Spinal cord (tissue), 10 donors: Measurements from ENCODE around the gene NOP10. TPM values are rescaled to one million over a fixed set of nuclear protein-coding genes. Genes with fewer than 3 reads are reported as not detected.

Experiments used
- DNase-seq, 6 donors: peaks; one replicate each; pipeline versions ENCODE4 v3.0.0 to v3.0.0-alpha.2; 2013 to 2015; ENCODE audit warnings: low spot score in 6 of 6, low read depth in 4 of 6
- H3K27ac ChIP-seq: one replicate; pipeline ENCODE4 v1.5.1; 2013; ENCODE audit warnings: low read depth, low read length, control low read depth
- H3K27me3 ChIP-seq: one replicate; pipeline ENCODE4 v1.6.1; 2013; ENCODE audit warnings: low read length; ENCODE audit not compliant: control insufficient read depth, insufficient read depth
- H3K36me3 ChIP-seq: one replicate; pipeline ENCODE4 v1.6.1; 2013; ENCODE audit warnings: low read length; ENCODE audit not compliant: control insufficient read depth, insufficient read depth
- H3K4me1 ChIP-seq: one replicate; pipeline ENCODE4 v1.6.1; 2013; ENCODE audit warnings: low read length; ENCODE audit not compliant: control insufficient read depth, insufficient read depth
- H3K4me3 ChIP-seq: one replicate; pipeline ENCODE4 v1.5.1; 2013; ENCODE audit warnings: low read depth, low read length, control low read depth
- H3K9me3 ChIP-seq: one replicate; pipeline ENCODE4 v1.6.1; 2013; ENCODE audit warnings: low read length; ENCODE audit not compliant: control insufficient read depth, insufficient read depth
- WGBS: methylation state at CpG from one replicate; pipeline ENCODE4 v1.1.5; 2013; ENCODE audit warnings: missing lambda C conversion rate; ENCODE audit not compliant: insufficient coverage; 5-methylcytosine and 5-hydroxymethylcytosine counted together
- polyA plus RNA-seq, 2 donors: library from polyadenylated mRNA; unstranded; fragments of 120-200 nt; gene quantifications; one replicate each; pipeline ENCODE4 v1.2.1, GENCODE V29; 2013; ENCODE audit not compliant: insufficient read length in 2 of 2
- total RNA-seq, 2 donors: library from RNA; depleted of rRNA in 1 of 2; stranded (reverse); fragments of 120-200 nt in 1 of 2; fragments of >200 nt in 1 of 2; gene quantifications; one replicate each; pipeline versions ENCODE4 v1.2.3 to v1.2.4, GENCODE V29; 2013 to 2014
- donor health status: healthy.

Gene NOP10
- total and polyA plus RNA-seq, 4 donors = 71.7 to 177 (median 116) TPM

DNA sequence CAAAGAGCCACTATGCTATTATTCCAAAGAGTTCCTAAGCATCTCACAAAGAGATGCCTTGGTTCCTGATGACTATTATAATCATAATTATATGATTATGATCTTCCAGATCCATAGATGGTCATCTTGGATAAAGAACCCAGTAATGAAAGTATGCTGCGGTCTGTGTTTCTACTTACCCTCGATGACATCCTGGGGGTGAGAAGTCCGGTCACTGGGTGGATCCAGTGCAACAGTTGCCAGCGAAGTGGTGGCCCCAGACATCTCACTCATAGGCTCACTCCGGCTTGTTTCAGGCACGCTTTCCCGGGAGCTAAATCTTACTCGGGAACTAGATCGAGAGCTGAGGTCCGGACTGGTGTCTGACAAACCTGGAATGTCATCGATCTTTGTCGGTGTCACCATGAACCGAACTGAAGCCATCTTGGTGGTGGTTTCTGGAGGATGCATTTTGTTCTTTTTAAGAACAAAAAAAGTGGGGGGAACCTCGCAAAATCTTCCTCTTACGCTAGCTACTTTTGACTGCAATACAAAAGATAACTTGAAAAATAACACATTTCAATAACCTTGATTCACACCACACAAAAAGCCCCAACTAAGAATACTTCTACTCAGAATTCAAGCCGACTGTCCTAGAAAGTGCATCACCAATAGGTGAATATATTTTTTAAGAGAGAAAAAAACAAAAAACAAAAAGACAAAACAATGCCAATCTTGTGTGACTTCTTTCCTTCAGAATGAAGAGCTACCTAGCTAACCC lies 6.5 kb downstream of the NOP10 start:
- no peak for DNase-seq
- H3K36me3 ChIP-seq = peaks cover 14% of the 10 kb centered on the region
- WGBS = 88% methylated on average over 11 of the region's 16 CpGs
- peaks cover 17% of the 10 kb centered on the region for H3K4me1 ChIP-seq
- peak overlapping the region; percentile 84 for H3K4me3 ChIP-seq
- no peaks in the 10 kb centered on the region for H3K27me3 ChIP-seq
- H3K9me3 ChIP-seq = no peaks in the 10 kb centered on the region
- no peak overlapping the region for H3K27ac ChIP-seq

DNA sequence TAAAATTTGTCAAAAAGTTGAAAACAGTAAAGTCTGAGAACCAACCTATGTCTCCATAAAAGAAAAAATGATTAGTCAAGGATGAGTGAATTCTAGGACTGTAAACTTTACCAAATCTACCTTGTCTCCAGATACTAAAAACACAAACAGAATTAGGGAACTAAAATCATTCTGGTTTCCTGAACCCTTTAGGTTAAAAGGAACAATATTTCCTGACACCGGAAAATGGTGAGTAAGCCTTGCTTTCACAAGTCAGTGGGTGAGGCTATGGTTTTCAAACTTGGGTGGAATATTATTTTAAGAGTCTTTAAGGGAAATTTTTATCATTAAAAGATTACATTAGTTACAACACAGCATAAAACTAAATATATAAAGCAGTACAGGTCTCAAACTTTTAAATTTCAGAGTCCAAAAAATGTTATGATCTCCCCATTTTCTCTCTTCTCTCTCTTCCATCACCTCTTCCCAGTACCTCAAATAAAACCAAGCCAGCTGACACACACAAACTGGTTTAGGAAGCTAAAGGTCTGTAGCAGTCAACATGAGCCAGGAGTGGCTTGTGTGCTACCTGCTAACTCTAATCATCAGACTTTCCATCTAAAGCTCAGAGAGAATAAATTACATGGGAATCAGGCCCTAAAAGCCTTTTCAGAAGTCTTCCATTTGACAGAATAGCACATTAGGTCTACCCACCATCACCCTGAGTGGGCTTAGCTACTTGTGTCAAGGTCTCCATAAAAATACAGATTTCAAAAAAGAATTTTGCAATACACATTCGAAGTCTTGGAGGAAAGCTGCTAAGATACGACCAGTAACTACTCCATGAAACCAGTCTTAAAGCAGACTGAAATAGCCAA lies 7.5 kb downstream of the NOP10 start:
- Histone ChIP-seq H3K4me1 (peaks cover 17% of the 10 kb centered on the region), H3K27me3 (no peaks in the 10 kb centered on the region), H3K27ac (no peak overlapping the region), H3K36me3 (peaks cover 7% of the 10 kb centered on the region), H3K9me3 (no peaks in the 10 kb centered on the region), H3K4me3 (no peak overlapping the region)
- no peak for DNase-seq
- 92% methylated on average over 2 of the region's 3 CpGs for WGBS

DNA sequence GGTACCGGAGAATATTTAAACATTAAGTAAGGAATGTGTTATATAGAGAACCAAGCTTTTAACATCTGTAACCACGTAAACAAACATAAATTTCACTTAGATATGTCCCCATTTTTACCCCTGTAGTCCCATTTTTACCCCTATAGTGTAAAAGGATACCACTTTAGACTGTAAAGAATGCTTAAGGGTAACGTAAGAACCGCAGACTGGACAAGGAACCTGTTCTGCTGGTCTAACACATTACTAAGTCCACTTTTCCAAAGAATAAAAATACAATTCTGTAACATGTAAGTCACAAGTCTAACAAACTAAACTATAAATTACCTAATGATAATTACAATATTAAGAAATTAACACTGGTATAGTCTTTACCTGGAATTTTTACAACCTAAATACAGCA lies 8.3 kb downstream of the NOP10 start:
- Histone ChIP-seq H3K9me3 (no peaks in the 10 kb centered on the region), H3K4me3 (no peak overlapping the region), H3K4me1 (peaks cover 17% of the 10 kb centered on the region), H3K27me3 (no peaks in the 10 kb centered on the region), H3K36me3 (peaks cover 3% of the 10 kb centered on the region), H3K27ac (no peak overlapping the region)
- WGBS = no CpG with 5 or more reads among the region's 4 CpGs
- no peak for DNase-seq

DNA sequence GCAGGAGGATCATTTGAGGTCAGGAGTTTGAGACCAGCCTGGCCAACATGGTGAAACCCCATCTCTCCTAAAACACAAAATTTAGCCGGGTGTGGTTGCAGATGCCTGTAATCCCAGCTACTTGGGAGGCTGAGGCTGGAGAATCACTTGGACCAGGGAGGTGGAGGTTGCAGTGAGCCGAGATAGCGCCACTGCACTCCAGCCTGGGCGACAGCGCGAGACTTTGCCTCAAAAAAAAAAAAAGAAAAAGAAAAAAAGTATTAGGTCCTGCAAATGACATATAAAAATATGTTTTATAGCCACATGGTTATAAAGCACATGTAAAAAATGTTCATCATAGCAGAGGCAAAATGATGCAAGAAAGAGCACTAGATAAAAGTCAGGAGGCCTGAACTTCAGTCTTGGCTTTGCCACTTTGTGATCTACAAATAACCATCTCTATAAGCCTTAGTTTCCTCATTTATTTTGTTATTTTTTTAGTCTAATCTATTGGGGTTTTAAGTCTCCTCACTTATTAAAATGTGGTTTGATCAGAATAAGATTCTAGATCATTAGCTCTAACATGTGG lies 10.3 kb downstream of the NOP10 start:
- Histone ChIP-seq H3K27me3 (no peaks in the 10 kb centered on the region), H3K27ac (no peak overlapping the region), H3K4me3 (no peak overlapping the region), H3K9me3 (no peaks in the 10 kb centered on the region), H3K4me1 (peaks cover 10% of the 10 kb centered on the region), H3K36me3 (peaks cover 3% of the 10 kb centered on the region)
- DNase-seq = no peak
- 100% methylated on average over 2 of the region's 6 CpGs for WGBS

DNA sequence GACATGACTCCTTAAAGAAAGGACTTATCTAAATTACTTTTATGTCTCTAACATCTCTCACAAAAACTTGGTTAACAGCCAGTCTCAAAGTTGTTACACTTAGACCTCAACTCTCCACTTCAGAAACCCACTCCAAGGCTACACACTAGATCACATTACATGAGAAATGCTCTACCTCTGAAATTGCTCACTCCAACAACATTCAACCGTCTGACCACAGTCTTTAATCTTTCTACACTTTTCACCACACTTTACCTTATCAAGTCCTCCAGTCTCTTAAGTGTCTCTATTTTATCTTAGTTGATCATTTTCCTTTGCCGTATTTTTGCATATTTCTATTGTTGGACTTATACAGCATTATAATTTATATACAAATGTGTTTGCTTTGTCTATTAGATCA lies 11.1 kb downstream of the NOP10 start:
- H3K27me3 ChIP-seq = no peaks in the 10 kb centered on the region
- H3K4me1 ChIP-seq = peaks cover 5% of the 10 kb centered on the region
- peaks cover 3% of the 10 kb centered on the region for H3K36me3 ChIP-seq
- no peak overlapping the region for H3K27ac ChIP-seq
- DNase-seq = no peak
- no peaks in the 10 kb centered on the region for H3K9me3 ChIP-seq
- H3K4me3 ChIP-seq = no peak overlapping the region
- WGBS = 100% methylated on average over 1 of the region's 2 CpGs

DNA sequence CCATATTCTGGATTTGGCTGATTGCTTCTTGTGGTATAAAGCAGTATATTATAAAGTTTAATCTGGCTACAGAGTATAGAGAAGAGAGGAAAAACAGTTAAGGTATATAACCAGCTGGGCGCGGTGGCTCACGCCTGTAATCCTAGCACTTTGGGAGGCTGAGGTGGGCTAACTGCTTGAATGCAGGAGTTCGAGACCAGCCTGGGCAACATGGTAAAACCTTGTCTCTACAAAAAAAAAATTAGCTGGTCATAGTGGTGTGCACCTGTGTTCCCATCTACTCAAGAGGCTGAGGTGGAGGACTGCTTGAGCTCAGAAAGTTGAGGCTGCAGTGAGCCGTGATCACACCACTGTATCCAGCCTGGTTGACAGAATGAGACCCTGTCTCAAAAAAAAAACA lies 12.7 kb downstream of the NOP10 start:
- Histone ChIP-seq H3K27ac (no peak overlapping the region), H3K36me3 (peaks cover 3% of the 10 kb centered on the region), H3K9me3 (no peaks in the 10 kb centered on the region), H3K4me3 (no peak overlapping the region), H3K27me3 (no peaks in the 10 kb centered on the region), H3K4me1 (no peaks in the 10 kb centered on the region)
- 97% methylated on average over 4 of the region's 5 CpGs for WGBS
- DNase-seq = no peak

DNA sequence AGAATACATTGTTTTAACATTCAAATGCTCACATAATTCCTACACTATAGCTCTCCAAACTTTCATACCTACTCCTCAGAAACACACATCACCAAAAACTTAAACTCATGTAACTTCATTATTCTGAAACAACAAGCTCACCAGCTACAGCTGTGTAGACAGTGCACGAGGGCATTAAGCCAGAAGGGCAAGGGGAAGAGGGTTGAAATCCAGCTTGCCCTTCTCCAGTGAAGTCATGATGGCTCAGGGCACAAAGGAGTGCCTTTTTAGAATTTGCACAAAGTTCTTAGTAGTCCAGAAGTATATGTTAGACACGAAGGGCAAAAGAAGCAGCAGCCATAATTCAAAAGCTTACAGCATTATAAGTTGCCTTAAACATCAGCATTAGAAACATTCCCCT lies 13.9 kb downstream of the NOP10 start:
- WGBS = 100% methylated on average over 1 of the region's 2 CpGs
- no peak for DNase-seq
- H3K36me3 ChIP-seq = peaks cover 3% of the 10 kb centered on the region
- H3K27me3 ChIP-seq = no peaks in the 10 kb centered on the region
- no peak overlapping the region for H3K27ac ChIP-seq
- H3K4me3 ChIP-seq = no peak overlapping the region
- H3K4me1 ChIP-seq = no peaks in the 10 kb centered on the region
- H3K9me3 ChIP-seq = no peaks in the 10 kb centered on the region

DNA sequence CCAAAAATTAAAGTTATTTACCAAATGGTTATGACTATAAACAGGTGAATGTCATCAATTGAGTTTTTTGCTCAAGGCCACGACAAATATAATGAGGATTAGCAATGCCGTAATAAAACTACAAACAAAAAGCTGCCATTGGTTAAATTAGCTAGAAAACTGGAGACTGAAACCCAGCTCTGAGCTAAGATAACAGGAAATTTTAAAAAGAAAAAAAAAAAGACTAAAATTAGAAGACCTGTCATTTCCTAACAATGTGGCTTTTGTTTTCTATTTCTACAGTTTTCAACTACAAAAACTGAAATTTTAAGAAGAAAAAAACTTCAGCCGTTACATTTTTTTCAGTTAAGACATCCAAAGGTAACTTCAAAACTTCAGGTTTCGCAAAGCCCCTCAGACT lies 15.0 kb downstream of the NOP10 start:
- Histone ChIP-seq H3K27me3 (no peaks in the 10 kb centered on the region), H3K4me1 (no peaks in the 10 kb centered on the region), H3K9me3 (no peaks in the 10 kb centered on the region), H3K27ac (no peak overlapping the region), H3K36me3 (peaks cover 3% of the 10 kb centered on the region), H3K4me3 (no peak overlapping the region)
- no CpG with 5 or more reads among the region's 4 CpGs for WGBS
- DNase-seq = no peak

DNA sequence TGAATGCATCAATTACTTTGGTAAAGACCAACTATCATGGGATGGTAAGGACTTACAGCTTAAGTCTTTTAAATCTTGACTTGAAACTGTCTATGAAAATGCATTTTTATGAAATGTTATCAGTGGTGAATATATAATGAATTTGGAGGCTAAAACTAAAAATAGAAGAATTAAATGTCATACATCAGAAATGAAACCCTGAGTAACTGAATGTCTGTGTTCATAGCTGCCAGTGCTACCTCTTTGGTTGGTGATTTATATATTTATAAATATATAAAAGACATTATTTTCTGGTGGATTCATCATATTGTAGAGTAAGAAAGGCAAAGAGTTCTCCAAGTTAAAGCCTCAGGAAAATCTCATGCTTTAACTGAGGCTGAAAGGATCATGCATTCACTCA lies 17.6 kb downstream of the NOP10 start:
- H3K36me3 ChIP-seq = no peaks in the 10 kb centered on the region
- no peak overlapping the region for H3K4me3 ChIP-seq
- H3K27ac ChIP-seq = no peak overlapping the region
- H3K27me3 ChIP-seq = no peaks in the 10 kb centered on the region
- H3K9me3 ChIP-seq = no peaks in the 10 kb centered on the region
- H3K4me1 ChIP-seq = no peaks in the 10 kb centered on the region
- no peak for DNase-seq
